Gastroesophageal sphincter (tissue), 3 donors: Measurements from ENCODE around the gene RABGEF1.

Experiments used
- CTCF ChIP-seq, 4 experiments: fragments of 200-600 bp in 2 of 4; fragments of 450-650 bp in 2 of 4; sonication (generic) in 1 of 4; IDR thresholded peaks; one replicate each; pipeline ENCODE4 v1.5.1; 2017 to 2019; ENCODE audit warnings: antibody characterized with exemption in 4 of 4, mild to moderate bottlenecking in 2 of 4, moderate library complexity in 2 of 4
- EP300 ChIP-seq: sonication (generic); formaldehyde crosslinking; IDR thresholded peaks from one replicate; pipeline ENCODE4 v1.6.1; 2017; ENCODE audit warnings: antibody characterized with exemption, mild to moderate bottlenecking
- POLR2A ChIP-seq, 2 donors: fragments of 450-650 bp; IDR thresholded peaks; one replicate each; pipeline ENCODE4 v1.6.1; 2017; ENCODE audit warnings: antibody characterized with exemption in 2 of 2, mild to moderate bottlenecking in 2 of 2, moderate library complexity in 1 of 2
- POLR2AphosphoS5 ChIP-seq: sonication (generic); formaldehyde crosslinking; IDR thresholded peaks from one replicate; pipeline ENCODE4 v1.6.1; 2017; ENCODE audit warnings: antibody characterized with exemption

- TF ChIP-seq POLR2AphosphoS5: no peak
- TF ChIP-seq CTCF (IDR thresholded peaks at IDR 0.05): no peak
- TF ChIP-seq POLR2A (IDR thresholded peaks at IDR 0.05): no peak
- TF ChIP-seq EP300: no peak
Observed at GRCh38 chr7:66839814-66840213, 99.3 kb downstream of the RABGEF1 start.
